Measurements from ENCODE around the gene DIP2A. TPM values are rescaled to one million over a fixed set of nuclear protein-coding genes. Genes with fewer than 3 reads are reported as not detected.
"Not testable (repeated sequence)": the region's sequence is repeated elsewhere in the genome, so short reads cannot be mapped to it uniquely, and the experiment has no call there.

Gene DIP2A
- total RNA-seq, 1 donor from 2014 or later = 27.9 TPM

- Mint-ChIP-seq H3K27me3 (ENCODE audit: low read depth) (no peaks in the 10 kb centered on the region), H3K9me3 (ENCODE audit: low read depth) (no peaks in the 10 kb centered on the region), H3K4me1 (ENCODE audit: low read depth) (no peaks in the 10 kb centered on the region), H3K27ac (ENCODE audit: unreplicated experiment) (no peak overlapping the region), H3K36me3 (ENCODE audit: low read depth) (peaks cover 22% of the 10 kb centered on the region), H3K4me3 (ENCODE audit: unreplicated experiment) (no peak overlapping the region)
- TF ChIP-seq CTCF (IDR thresholded peaks at IDR 0.05) = no peak
- DNase-seq (ENCODE audit: low spot score) = peak; percentile 75
Measured at GRCh38 chr21:46431448-46431847, 27.2 kb upstream of the DIP2A start.

- peak; percentile 66 for DNase-seq (ENCODE audit: low spot score)
- no peaks in the 10 kb centered on the region for H3K4me1 Mint-ChIP-seq (ENCODE audit: low read depth)
- H3K4me3 Mint-ChIP-seq (ENCODE audit: unreplicated experiment) = no peak overlapping the region
- TF ChIP-seq CTCF (IDR thresholded peaks at IDR 0.05) = no peak
- H3K9me3 Mint-ChIP-seq (ENCODE audit: low read depth) = no peaks in the 10 kb centered on the region
- no peaks in the 10 kb centered on the region for H3K27me3 Mint-ChIP-seq (ENCODE audit: low read depth)
- H3K27ac Mint-ChIP-seq (ENCODE audit: unreplicated experiment) = no peak overlapping the region
- peaks cover 22% of the 10 kb centered on the region for H3K36me3 Mint-ChIP-seq (ENCODE audit: low read depth)
Measured at GRCh38 chr21:46431884-46432488, 26.7 kb upstream of the DIP2A start.

GRCh38 chr21:46433116-46433515, 25.6 kb upstream of the DIP2A start:
- DNase-seq (ENCODE audit: low spot score) = peak; percentile 24
- H3K4me3 Mint-ChIP-seq (ENCODE audit: unreplicated experiment); H3K4me1 Mint-ChIP-seq (ENCODE audit: low read depth); H3K9me3 Mint-ChIP-seq (ENCODE audit: low read depth); H3K27ac Mint-ChIP-seq (ENCODE audit: unreplicated experiment); H3K27me3 Mint-ChIP-seq (ENCODE audit: low read depth): not testable (repeated sequence)
- H3K36me3 Mint-ChIP-seq (ENCODE audit: low read depth) = peaks cover 26% of the 10 kb centered on the region

GRCh38 chr21:46434322-46434958, 24.3 kb upstream of the DIP2A start:
- TF ChIP-seq CTCF (IDR thresholded peaks at IDR 0.05) = no peak
- peak; percentile 68 for DNase-seq (ENCODE audit: low spot score)
- Mint-ChIP-seq H3K4me1 (ENCODE audit: low read depth) (no peaks in the 10 kb centered on the region), H3K27me3 (ENCODE audit: low read depth) (no peaks in the 10 kb centered on the region), H3K4me3 (ENCODE audit: unreplicated experiment) (no peak overlapping the region), H3K9me3 (ENCODE audit: low read depth) (no peaks in the 10 kb centered on the region), H3K27ac (ENCODE audit: unreplicated experiment) (no peak overlapping the region), H3K36me3 (ENCODE audit: low read depth) (peaks cover 26% of the 10 kb centered on the region)

GRCh38 chr21:46435786-46436227, 22.9 kb upstream of the DIP2A start:
- Mint-ChIP-seq H3K4me3 (ENCODE audit: unreplicated experiment) (no peak overlapping the region), H3K27ac (ENCODE audit: unreplicated experiment) (no peak overlapping the region), H3K9me3 (ENCODE audit: low read depth) (no peaks in the 10 kb centered on the region), H3K4me1 (ENCODE audit: low read depth) (no peaks in the 10 kb centered on the region), H3K36me3 (ENCODE audit: low read depth) (peaks cover 30% of the 10 kb centered on the region), H3K27me3 (ENCODE audit: low read depth) (no peaks in the 10 kb centered on the region)
- peak; percentile 91 for DNase-seq (ENCODE audit: low spot score)
- no peak for TF ChIP-seq CTCF (IDR thresholded peaks at IDR 0.05)

- Mint-ChIP-seq H3K4me3 (ENCODE audit: unreplicated experiment) (no peak overlapping the region), H3K9me3 (ENCODE audit: low read depth) (no peaks in the 10 kb centered on the region), H3K4me1 (ENCODE audit: low read depth) (no peaks in the 10 kb centered on the region), H3K36me3 (ENCODE audit: low read depth) (peaks cover 32% of the 10 kb centered on the region), H3K27ac (ENCODE audit: unreplicated experiment) (no peak overlapping the region), H3K27me3 (ENCODE audit: low read depth) (no peaks in the 10 kb centered on the region)
- TF ChIP-seq CTCF (IDR thresholded peaks at IDR 0.05) = no peak
- peak; percentile 61 for DNase-seq (ENCODE audit: low spot score)
Measured at GRCh38 chr21:46436621-46437020, 22.1 kb upstream of the DIP2A start.

All from chondrocyte (in vitro differentiated cells).